ENCODE results near the gene IRS2. TPM values are rescaled to one million over a fixed set of nuclear protein-coding genes. Genes with fewer than 3 reads are reported as not detected.

Gene IRS2
- total and polyA plus RNA-seq, 8 donors = 2.8 to 9.8 (median 4.9) TPM

DNA sequence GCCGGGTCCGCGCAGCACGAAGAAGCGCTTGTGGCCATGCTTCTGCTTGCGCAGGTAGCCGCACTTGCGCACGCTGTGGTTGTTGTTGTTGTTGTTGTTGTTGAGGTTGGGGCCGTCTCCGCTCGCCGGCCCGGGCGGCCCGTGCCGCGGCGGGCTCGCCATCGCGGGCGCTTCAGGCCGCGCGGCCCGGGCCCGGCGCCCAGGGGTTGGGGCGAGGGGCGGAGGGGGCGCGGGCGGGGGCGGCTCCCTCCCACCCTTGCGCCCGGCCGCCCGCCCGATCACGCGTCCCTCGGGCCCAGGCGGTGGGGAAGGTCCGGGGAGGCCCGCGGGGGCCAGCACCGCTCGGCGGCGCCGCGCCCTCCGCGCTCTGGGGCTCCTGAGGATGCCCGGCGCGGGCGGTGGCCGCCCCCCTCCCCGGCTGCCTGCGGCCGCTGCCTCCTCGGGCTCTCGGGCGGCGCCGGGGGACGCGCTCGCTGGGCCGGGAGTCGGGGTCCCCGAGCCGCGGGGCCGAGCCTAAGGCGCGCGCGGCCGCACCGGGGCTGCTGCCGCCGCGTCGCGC is 412 bp downstream of the IRS2 start:
- no peak for ATAC-seq
- TF ChIP-seq CTCF (IDR thresholded peaks at IDR 0.05) = no peak
- H3K4me3 ChIP-seq = peak overlapping the region; percentile 38 to 84 (median 61)
- DNase-seq = no peak
- H3K27ac ChIP-seq = peak overlapping the region in 3 of 4 donors; percentile 42 to 82 (median 60)
- intact Hi-C loops (cut with DNase I) = loop anchor here in 2 of 3 donors (10.0 kb wide), 3 partner anchors 631 to 831 kb away; no protein-coding TSS in a partner anchor
- peaks cover 0 to 22% (median 0%) of the 10 kb centered on the region in 3 donors for H3K36me3 ChIP-seq
- H3K27me3 ChIP-seq = no peaks in the 10 kb centered on the region
- H3K9me3 ChIP-seq = no peaks in the 10 kb centered on the region
- peaks cover 0 to 11% (median under 1%) of the 10 kb centered on the region in 3 donors for H3K4me1 ChIP-seq
- FAIRE-seq = no peak
- WGBS, 2 donors = 0 to 1% methylated on average over 27 to 88 of the region's 88 CpGs

- TF ChIP-seq CTCF (IDR thresholded peaks at IDR 0.05) = no peak
- H3K4me1 ChIP-seq = peaks cover 4 to 14% (median 5%) of the 10 kb centered on the region in 3 donors
- peak overlapping the region in 3 of 4 donors; percentile 42 to 82 (median 60) for H3K27ac ChIP-seq
- peaks cover 0 to 22% (median 0%) of the 10 kb centered on the region in 3 donors for H3K36me3 ChIP-seq
- FAIRE-seq = no peak
- ATAC-seq = peak in 1 of 4 donors; percentile 4
- peak overlapping the region; percentile 39 to 84 (median 62) for H3K4me3 ChIP-seq
- H3K27me3 ChIP-seq = no peaks in the 10 kb centered on the region
- peak in 5 of 6 donors; percentile 58 to 86 (median 62) for DNase-seq
- WGBS, 2 donors = 5 to 6% methylated on average over 86 to 98 of the region's 98 CpGs
- intact Hi-C loops (cut with DNase I) = loop anchor here in 2 of 3 donors (10.0 kb wide), 3 partner anchors 631 to 831 kb away; no protein-coding TSS in a partner anchor
- no peaks in the 10 kb centered on the region for H3K9me3 ChIP-seq
Measured at GRCh38 chr13:109785141-109785891, 1.1 kb downstream of the IRS2 start.

DNA sequence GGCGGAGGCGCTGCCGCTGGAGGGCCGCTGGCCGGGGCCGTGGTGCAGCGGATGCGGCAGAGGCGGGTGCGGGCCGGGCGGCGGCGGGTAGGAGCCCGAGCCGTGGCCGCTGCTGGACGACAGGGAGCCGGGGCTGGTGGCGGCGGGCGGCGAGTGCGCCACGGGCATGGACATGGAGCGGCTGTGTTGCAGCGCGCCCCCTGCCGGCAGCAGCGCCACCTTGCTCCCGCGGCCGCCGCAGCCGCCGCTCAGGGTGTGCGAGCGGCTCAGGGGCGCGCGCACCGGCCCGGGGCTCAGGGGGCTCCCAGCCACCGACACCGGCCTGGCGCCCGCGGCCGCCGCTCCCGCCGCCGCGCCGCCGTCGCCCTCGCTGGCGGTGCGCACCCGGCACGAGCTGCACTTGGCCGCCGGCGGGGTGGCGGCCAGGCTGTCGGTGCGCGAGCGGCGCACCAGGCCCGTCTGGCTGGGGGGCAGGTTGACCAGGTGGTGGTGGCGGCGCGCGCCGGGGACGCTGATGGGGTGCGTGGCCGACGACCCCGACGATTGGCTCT is 1.7 kb downstream of the IRS2 start:
- ATAC-seq = peak in 3 of 4 donors; percentile 31 to 52 (median 37)
- Histone ChIP-seq H3K36me3 (peaks cover 0 to 22% (median 0%) of the 10 kb centered on the region in 3 donors), H3K27me3 (no peaks in the 10 kb centered on the region), H3K27ac (peak overlapping the region in 3 of 4 donors; percentile 16 to 82 (median 60)), H3K9me3 (no peaks in the 10 kb centered on the region), H3K4me3 (peak overlapping the region; percentile 39 to 84 (median 62)), H3K4me1 (peaks cover 9 to 16% (median 11%) of the 10 kb centered on the region in 3 donors)
- peak; percentile 52 to 87 (median 72) for DNase-seq
- 8 to 11% methylated on average over 15 to 83 of the region's 83 CpGs for WGBS, 2 donors
- peak; percentile 16 to 29 (median 20) for TF ChIP-seq CTCF (IDR thresholded peaks at IDR 0.05)
- intact Hi-C loops (cut with DNase I) = loop anchor here in 2 of 3 donors (10.0 kb wide), 3 partner anchors 630 to 830 kb away; no protein-coding TSS in a partner anchor
- FAIRE-seq = no peak

DNA sequence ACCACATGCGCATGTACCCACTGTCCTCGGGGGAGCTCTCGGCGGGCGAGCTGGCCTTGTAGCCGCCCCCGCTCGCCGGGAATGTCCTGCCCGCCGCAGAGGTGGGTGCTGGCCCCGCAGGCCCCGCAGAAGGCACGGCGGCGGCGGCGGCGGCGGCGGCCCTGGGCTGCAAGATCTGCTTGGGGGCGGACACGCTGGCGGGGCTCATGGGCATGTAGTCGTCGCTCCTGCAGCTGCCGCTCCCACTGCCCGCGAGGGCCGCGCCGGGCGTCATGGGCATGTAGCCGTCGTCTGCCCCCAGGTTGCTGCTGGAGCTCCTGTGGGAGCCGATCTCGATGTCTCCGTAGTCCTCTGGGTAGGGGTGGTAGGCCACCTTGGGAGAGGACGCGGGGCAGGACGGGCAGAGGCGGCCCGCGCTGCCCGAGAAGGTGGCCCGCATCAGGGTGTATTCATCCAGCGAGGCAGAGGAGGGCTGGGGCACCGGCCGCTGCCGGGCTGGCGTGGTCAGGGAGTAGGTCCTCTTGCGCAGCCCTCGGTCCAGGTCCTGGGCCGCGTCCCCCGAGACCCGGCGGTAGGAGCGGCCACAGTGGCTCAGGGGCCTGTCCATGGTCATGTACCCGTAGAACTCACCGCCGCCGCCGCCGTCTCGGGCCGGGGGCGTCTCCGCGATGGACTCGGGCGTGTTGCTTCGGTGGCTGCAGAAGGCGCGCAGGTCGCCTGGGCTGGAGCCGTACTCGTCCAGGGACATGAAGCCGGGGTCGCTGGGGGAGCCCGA is 2.4 kb downstream of the IRS2 start:
- Histone ChIP-seq H3K4me3 (peak overlapping the region; percentile 11 to 84 (median 30)), H3K36me3 (peaks cover 0 to 22% (median 0%) of the 10 kb centered on the region in 3 donors), H3K27me3 (no peaks in the 10 kb centered on the region), H3K27ac (no peak overlapping the region), H3K9me3 (no peaks in the 10 kb centered on the region), H3K4me1 (peaks cover 9 to 16% (median 13%) of the 10 kb centered on the region in 3 donors)
- no peak for TF ChIP-seq CTCF (IDR thresholded peaks at IDR 0.05)
- intact Hi-C loops (cut with DNase I) = loop anchor here in 2 of 3 donors (10.0 kb wide), 3 partner anchors 629 to 829 kb away; no protein-coding TSS in a partner anchor
- peak in 5 of 6 donors; percentile 26 to 77 (median 36) for DNase-seq
- no peak for ATAC-seq
- WGBS, 2 donors = 74 to 76% methylated on average over 72 to 81 of the region's 81 CpGs
- no peak for FAIRE-seq

All from pancreas (tissue), 10 donors.